Measurements from ENCODE around the gene ZNF331.

DNA sequence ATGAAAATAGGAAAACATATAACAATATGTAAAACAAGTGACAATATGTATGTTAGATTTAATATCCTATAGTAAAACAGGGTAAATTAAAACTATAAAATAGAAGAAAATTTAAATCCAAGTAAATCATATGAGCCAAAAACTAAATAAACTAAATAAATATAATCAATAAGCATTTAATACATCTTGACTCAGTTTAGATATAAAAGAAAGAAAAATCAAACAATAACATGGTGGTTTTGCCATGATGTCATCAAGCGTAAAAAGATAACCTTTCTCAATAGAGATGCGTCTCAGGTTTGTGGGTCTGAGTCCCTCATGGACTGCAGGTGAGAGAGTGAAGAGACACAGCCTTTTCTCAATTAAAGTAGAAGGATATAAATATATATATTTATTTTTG lies 26.6 kb upstream of the ZNF331 start:
- TF ChIP-seq, protein P1, sequence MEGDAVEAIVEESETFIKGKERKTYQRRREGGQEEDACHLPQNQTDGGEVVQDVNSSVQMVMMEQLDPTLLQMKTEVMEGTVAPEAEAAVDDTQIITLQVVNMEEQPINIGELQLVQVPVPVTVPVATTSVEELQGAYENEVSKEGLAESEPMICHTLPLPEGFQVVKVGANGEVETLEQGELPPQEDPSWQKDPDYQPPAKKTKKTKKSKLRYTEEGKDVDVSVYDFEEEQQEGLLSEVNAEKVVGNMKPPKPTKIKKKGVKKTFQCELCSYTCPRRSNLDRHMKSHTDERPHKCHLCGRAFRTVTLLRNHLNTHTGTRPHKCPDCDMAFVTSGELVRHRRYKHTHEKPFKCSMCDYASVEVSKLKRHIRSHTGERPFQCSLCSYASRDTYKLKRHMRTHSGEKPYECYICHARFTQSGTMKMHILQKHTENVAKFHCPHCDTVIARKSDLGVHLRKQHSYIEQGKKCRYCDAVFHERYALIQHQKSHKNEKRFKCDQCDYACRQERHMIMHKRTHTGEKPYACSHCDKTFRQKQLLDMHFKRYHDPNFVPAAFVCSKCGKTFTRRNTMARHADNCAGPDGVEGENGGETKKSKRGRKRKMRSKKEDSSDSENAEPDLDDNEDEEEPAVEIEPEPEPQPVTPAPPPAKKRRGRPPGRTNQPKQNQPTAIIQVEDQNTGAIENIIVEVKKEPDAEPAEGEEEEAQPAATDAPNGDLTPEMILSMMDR (optimal IDR thresholded peaks at IDR 0.05 in 1 of 3, IDR thresholded peaks at IDR 0.05 in 1 of 3, conservative IDR thresholded peaks at IDR 0.05 in 1 of 3; ENCODE audit: extremely low read depth in 1 of 3, insufficient read depth in 2 of 3, low read length in 3 of 3), result no peak
- TF ChIP-seq EZH2 (IDR thresholded peaks at IDR 0.05; ENCODE audit: low read length), result no peak

All from keratinocyte (primary cell).